ENCODE results near the gene NFATC2. TPM values are rescaled to one million over a fixed set of nuclear protein-coding genes. Genes with fewer than 3 reads are reported as not detected.

The NFATC2 gene
- total RNA-seq, 5 donors from 2014 or later (not counting 1 experiment from before 2014, with no cell fraction given) = 49.0 to 75.9 (median 67.0) TPM

GRCh38 chr20:51365670-51366069 lies 176.8 kb downstream of the NFATC2 start:
- ChIA-PET POLR2A (no interaction called here), CTCF (no interaction called here)
- Mint-ChIP-seq H3K27ac (no peak overlapping the region), H3K27me3 (peaks cover 0 to 5% of the 10 kb centered on the region in 2 donors), H3K4me3 (no peak overlapping the region), H3K4me1 (no peaks in the 10 kb centered on the region), H3K36me3 (peaks cover 4% of the 10 kb centered on the region), H3K9me3 (peaks cover 4 to 9% (median 8%) of the 10 kb centered on the region in 3 donors)
- WGBS (ENCODE audit: insufficient coverage) = 78% methylated on average over 1 of the region's 3 CpGs
- H3K27me3 ChIP-seq (replicated peaks in 1 of 2; ENCODE audit: control insufficient read depth in 2 of 2, extremely low read depth in 1 of 2, insufficient read depth in 2 of 2, low read length in 1 of 2) = peaks cover 0 to 3% of the 10 kb centered on the region in 2 experiments
- H3K27ac ChIP-seq (ENCODE audit: low read length) = no peak overlapping the region
- no peak overlapping the region for H3K4me3 ChIP-seq (ENCODE audit: control insufficient read depth in 1 of 2, extremely low read depth in 1 of 2, low read length in 1 of 2)
- H3K36me3 ChIP-seq (ENCODE audit: control insufficient read depth in 2 of 2, extremely low read depth in 1 of 2, insufficient read depth in 1 of 2, low read length in 1 of 2) = no peaks in the 10 kb centered on the region
- H3K4me1 ChIP-seq (ENCODE audit: control insufficient read depth in 1 of 2, extremely low read depth in 1 of 2, insufficient read depth in 2 of 2, low read length in 2 of 2) = no peaks in the 10 kb centered on the region
- no peaks in the 10 kb centered on the region for H3K9me3 ChIP-seq
- no peak for ATAC-seq (replicated peaks in 1 of 4)
- DNase-seq = no peak

GRCh38 chr20:51363813-51364212 lies 178.7 kb downstream of the NFATC2 start:
- ChIA-PET CTCF (no interaction called here), POLR2A (no interaction called here)
- peaks cover 0 to 8% of the 10 kb centered on the region in 2 experiments for H3K27me3 ChIP-seq (replicated peaks in 1 of 2; ENCODE audit: control insufficient read depth in 2 of 2, extremely low read depth in 1 of 2, insufficient read depth in 2 of 2, low read length in 1 of 2)
- no peaks in the 10 kb centered on the region for H3K36me3 ChIP-seq (ENCODE audit: control insufficient read depth in 2 of 2, extremely low read depth in 1 of 2, insufficient read depth in 1 of 2, low read length in 1 of 2)
- H3K4me1 ChIP-seq (ENCODE audit: control insufficient read depth in 1 of 2, extremely low read depth in 1 of 2, insufficient read depth in 2 of 2, low read length in 2 of 2) = no peaks in the 10 kb centered on the region
- DNase-seq = no peak
- no peak overlapping the region for H3K27ac ChIP-seq (ENCODE audit: low read length)
- no peaks in the 10 kb centered on the region for H3K4me1 Mint-ChIP-seq
- H3K36me3 Mint-ChIP-seq = peaks cover 4% of the 10 kb centered on the region
- no peak overlapping the region for H3K4me3 Mint-ChIP-seq
- ATAC-seq (replicated peaks in 1 of 4) = no peak
- peaks cover 0 to 5% of the 10 kb centered on the region in 2 donors for H3K27me3 Mint-ChIP-seq
- H3K9me3 ChIP-seq = no peaks in the 10 kb centered on the region
- peaks cover 4 to 9% (median 8%) of the 10 kb centered on the region in 3 donors for H3K9me3 Mint-ChIP-seq
- no peak overlapping the region for H3K4me3 ChIP-seq (ENCODE audit: control insufficient read depth in 1 of 2, extremely low read depth in 1 of 2, low read length in 1 of 2)
- H3K27ac Mint-ChIP-seq = no peak overlapping the region

DNA sequence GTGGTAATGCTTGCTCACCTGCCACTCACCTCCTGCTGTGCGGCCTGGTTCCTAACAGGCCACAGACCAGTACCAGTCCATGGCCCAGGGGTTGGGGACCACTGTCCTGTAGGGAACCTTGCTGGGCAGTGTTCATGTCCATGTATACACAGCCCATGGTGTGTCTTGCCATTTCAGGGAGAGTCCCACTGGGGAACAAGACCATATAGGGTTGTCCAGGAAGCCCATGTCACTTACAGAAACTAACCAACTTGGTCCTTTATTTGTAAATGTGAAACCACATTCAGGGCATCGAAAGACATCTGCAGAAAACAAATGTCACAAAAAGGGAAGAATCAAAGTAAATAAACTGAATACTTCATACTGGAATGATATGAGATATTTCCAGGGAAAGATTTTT lies 179.1 kb downstream of the NFATC2 start:
- 100% methylated on average over 1 of the region's 2 CpGs for WGBS (ENCODE audit: insufficient coverage)
- POLR2A ChIA-PET = no interaction called here
- no peak for ATAC-seq (replicated peaks in 1 of 4)

GRCh38 chr20:51362254-51362653 lies 180.3 kb downstream of the NFATC2 start:
- CTCF ChIA-PET = no interaction called here
- WGBS (ENCODE audit: insufficient coverage) = 96% methylated on average over 3 of the region's 3 CpGs
- no peaks in the 10 kb centered on the region for H3K9me3 ChIP-seq
- H3K4me1 Mint-ChIP-seq = no peaks in the 10 kb centered on the region
- H3K27me3 Mint-ChIP-seq = peaks cover 0 to 5% of the 10 kb centered on the region in 2 donors
- H3K4me3 ChIP-seq (ENCODE audit: control insufficient read depth in 1 of 2, extremely low read depth in 1 of 2, low read length in 1 of 2) = no peak overlapping the region
- POLR2A ChIA-PET = no interaction called here
- no peak for DNase-seq
- peaks cover 4 to 9% (median 8%) of the 10 kb centered on the region in 3 donors for H3K9me3 Mint-ChIP-seq
- peaks cover 0 to 5% of the 10 kb centered on the region in 2 experiments for H3K27me3 ChIP-seq (replicated peaks in 1 of 2; ENCODE audit: control insufficient read depth in 2 of 2, extremely low read depth in 1 of 2, insufficient read depth in 2 of 2, low read length in 1 of 2)
- H3K4me3 Mint-ChIP-seq = no peak overlapping the region
- no peak overlapping the region for H3K27ac Mint-ChIP-seq
- ATAC-seq (replicated peaks in 1 of 4) = no peak
- H3K27ac ChIP-seq (ENCODE audit: low read length) = no peak overlapping the region
- H3K36me3 Mint-ChIP-seq = peaks cover 4% of the 10 kb centered on the region
- H3K4me1 ChIP-seq (ENCODE audit: control insufficient read depth in 1 of 2, extremely low read depth in 1 of 2, insufficient read depth in 2 of 2, low read length in 2 of 2) = no peaks in the 10 kb centered on the region
- no peaks in the 10 kb centered on the region for H3K36me3 ChIP-seq (ENCODE audit: control insufficient read depth in 2 of 2, extremely low read depth in 1 of 2, insufficient read depth in 1 of 2, low read length in 1 of 2)

More for the DNA sequence above, 179.1 kb downstream of the NFATC2 start:
- Histone ChIP-seq H3K27me3 (replicated peaks in 1 of 2; ENCODE audit: control insufficient read depth in 2 of 2, extremely low read depth in 1 of 2, insufficient read depth in 2 of 2, low read length in 1 of 2) (peaks cover 0 to 8% of the 10 kb centered on the region in 2 experiments), H3K4me3 (ENCODE audit: control insufficient read depth in 1 of 2, extremely low read depth in 1 of 2, low read length in 1 of 2) (no peak overlapping the region), H3K27ac (ENCODE audit: low read length) (no peak overlapping the region), H3K36me3 (ENCODE audit: control insufficient read depth in 2 of 2, extremely low read depth in 1 of 2, insufficient read depth in 1 of 2, low read length in 1 of 2) (no peaks in the 10 kb centered on the region), H3K9me3 (no peaks in the 10 kb centered on the region), H3K4me1 (ENCODE audit: control insufficient read depth in 1 of 2, extremely low read depth in 1 of 2, insufficient read depth in 2 of 2, low read length in 2 of 2) (no peaks in the 10 kb centered on the region)
- H3K4me3 Mint-ChIP-seq = no peak overlapping the region
- peaks cover 0 to 5% of the 10 kb centered on the region in 2 donors for H3K27me3 Mint-ChIP-seq
- no peak overlapping the region for H3K27ac Mint-ChIP-seq
- peaks cover 4% of the 10 kb centered on the region for H3K36me3 Mint-ChIP-seq
- H3K9me3 Mint-ChIP-seq = peaks cover 4 to 9% (median 8%) of the 10 kb centered on the region in 3 donors
- DNase-seq = no peak
- no peaks in the 10 kb centered on the region for H3K4me1 Mint-ChIP-seq
- CTCF ChIA-PET = no interaction called here

GRCh38 chr20:51361258-51361657 lies 181.3 kb downstream of the NFATC2 start:
- Histone ChIP-seq H3K27ac (ENCODE audit: low read length) (no peak overlapping the region), H3K4me1 (ENCODE audit: control insufficient read depth in 1 of 2, extremely low read depth in 1 of 2, insufficient read depth in 2 of 2, low read length in 2 of 2) (no peaks in the 10 kb centered on the region), H3K27me3 (replicated peaks in 1 of 2; ENCODE audit: control insufficient read depth in 2 of 2, extremely low read depth in 1 of 2, insufficient read depth in 2 of 2, low read length in 1 of 2) (peaks cover 0 to 10% of the 10 kb centered on the region in 2 experiments), H3K36me3 (ENCODE audit: control insufficient read depth in 2 of 2, extremely low read depth in 1 of 2, insufficient read depth in 1 of 2, low read length in 1 of 2) (no peaks in the 10 kb centered on the region), H3K9me3 (no peaks in the 10 kb centered on the region), H3K4me3 (ENCODE audit: control insufficient read depth in 1 of 2, extremely low read depth in 1 of 2, low read length in 1 of 2) (no peak overlapping the region)
- ChIA-PET CTCF (no interaction called here), POLR2A (no interaction called here)
- no peak for ATAC-seq (replicated peaks in 1 of 4)
- Mint-ChIP-seq H3K27me3 (peaks cover 0 to 5% of the 10 kb centered on the region in 2 donors), H3K9me3 (peaks cover 4 to 9% (median 8%) of the 10 kb centered on the region in 3 donors), H3K4me1 (no peaks in the 10 kb centered on the region), H3K27ac (no peak overlapping the region), H3K4me3 (no peak overlapping the region), H3K36me3 (peaks cover 4% of the 10 kb centered on the region)
- 100% methylated on average over 1 of the region's 1 CpG for WGBS (ENCODE audit: insufficient coverage)
- no peak for DNase-seq

GRCh38 chr20:51360451-51361201 lies 181.9 kb downstream of the NFATC2 start:
- Mint-ChIP-seq H3K27me3 (peaks cover 0 to 5% of the 10 kb centered on the region in 2 donors), H3K4me3 (no peak overlapping the region), H3K9me3 (peaks cover 4 to 9% (median 8%) of the 10 kb centered on the region in 3 donors), H3K36me3 (peaks cover 4% of the 10 kb centered on the region), H3K4me1 (no peaks in the 10 kb centered on the region), H3K27ac (no peak overlapping the region)
- 93% methylated on average over 8 of the region's 13 CpGs for WGBS (ENCODE audit: insufficient coverage)
- ATAC-seq (replicated peaks in 1 of 4) = no peak
- Histone ChIP-seq H3K27ac (ENCODE audit: low read length) (no peak overlapping the region), H3K4me3 (ENCODE audit: control insufficient read depth in 1 of 2, extremely low read depth in 1 of 2, low read length in 1 of 2) (no peak overlapping the region), H3K9me3 (no peaks in the 10 kb centered on the region), H3K36me3 (ENCODE audit: control insufficient read depth in 2 of 2, extremely low read depth in 1 of 2, insufficient read depth in 1 of 2, low read length in 1 of 2) (no peaks in the 10 kb centered on the region), H3K4me1 (ENCODE audit: control insufficient read depth in 1 of 2, extremely low read depth in 1 of 2, insufficient read depth in 2 of 2, low read length in 2 of 2) (no peaks in the 10 kb centered on the region), H3K27me3 (replicated peaks in 1 of 2; ENCODE audit: control insufficient read depth in 2 of 2, extremely low read depth in 1 of 2, insufficient read depth in 2 of 2, low read length in 1 of 2) (peaks cover 0 to 10% of the 10 kb centered on the region in 2 experiments)
- ChIA-PET POLR2A (no interaction called here), CTCF (no interaction called here)
- DNase-seq = no peak
